Measurements from ENCODE around the gene ZNF14. TPM values are rescaled to one million over a fixed set of nuclear protein-coding genes. Genes with fewer than 3 reads are reported as not detected.

Gene ZNF14
- total RNA-seq, 1 donor from 2014 or later = 6.8 TPM

Small RNA genes within 50 kb of the gene (small RNA-seq; reads per million reads assigned to genes)
- gene AC011458.2 = not detected
- gene AC011477.5 = not detected

Other genes with a start within 250 kb of the ZNF14 start
- not detected for gene TSSK6, start 217.6 kb downstream of the ZNF14 start, total RNA-seq
- gene NDUFA13, start 216.9 kb downstream of the ZNF14 start, total RNA-seq = 169 TPM
- gene YJEFN3, start 204.2 kb downstream of the ZNF14 start, total RNA-seq = 0.52 TPM
- 11.0 TPM for gene CILP2, start 194.8 kb downstream of the ZNF14 start, total RNA-seq
- 1.6 TPM for gene PBX4, start 114.4 kb downstream of the ZNF14 start, total RNA-seq
- 1.6 TPM for gene LPAR2, start 104.9 kb downstream of the ZNF14 start, total RNA-seq
- 3.7 TPM for gene GMIP, start 89.5 kb downstream of the ZNF14 start, total RNA-seq
- 23.0 TPM for gene ATP13A1, start 69.4 kb downstream of the ZNF14 start, total RNA-seq
- gene ZNF101, start 64.3 kb downstream of the ZNF14 start, total RNA-seq = 4.7 TPM
- gene ZNF506, start 88.6 kb upstream of the ZNF14 start, total RNA-seq = 20.9 TPM
- gene ZNF253, start 132.8 kb upstream of the ZNF14 start, total RNA-seq = 7.3 TPM
- 7.3 TPM for gene ZNF93, start 167.8 kb upstream of the ZNF14 start, total RNA-seq